NCI-H2107 treated with DMSO at 0.1 percent for 48 hours (cell line): ENCODE results near the gene AIF1.

ENCODE experiments used
- DNase-seq: peaks from one replicate; lab custom pipeline; 2025; ENCODE audit not compliant: unreplicated experiment; lab: John Stamatoyannopoulos, UW

AIF1 gene

DNA sequence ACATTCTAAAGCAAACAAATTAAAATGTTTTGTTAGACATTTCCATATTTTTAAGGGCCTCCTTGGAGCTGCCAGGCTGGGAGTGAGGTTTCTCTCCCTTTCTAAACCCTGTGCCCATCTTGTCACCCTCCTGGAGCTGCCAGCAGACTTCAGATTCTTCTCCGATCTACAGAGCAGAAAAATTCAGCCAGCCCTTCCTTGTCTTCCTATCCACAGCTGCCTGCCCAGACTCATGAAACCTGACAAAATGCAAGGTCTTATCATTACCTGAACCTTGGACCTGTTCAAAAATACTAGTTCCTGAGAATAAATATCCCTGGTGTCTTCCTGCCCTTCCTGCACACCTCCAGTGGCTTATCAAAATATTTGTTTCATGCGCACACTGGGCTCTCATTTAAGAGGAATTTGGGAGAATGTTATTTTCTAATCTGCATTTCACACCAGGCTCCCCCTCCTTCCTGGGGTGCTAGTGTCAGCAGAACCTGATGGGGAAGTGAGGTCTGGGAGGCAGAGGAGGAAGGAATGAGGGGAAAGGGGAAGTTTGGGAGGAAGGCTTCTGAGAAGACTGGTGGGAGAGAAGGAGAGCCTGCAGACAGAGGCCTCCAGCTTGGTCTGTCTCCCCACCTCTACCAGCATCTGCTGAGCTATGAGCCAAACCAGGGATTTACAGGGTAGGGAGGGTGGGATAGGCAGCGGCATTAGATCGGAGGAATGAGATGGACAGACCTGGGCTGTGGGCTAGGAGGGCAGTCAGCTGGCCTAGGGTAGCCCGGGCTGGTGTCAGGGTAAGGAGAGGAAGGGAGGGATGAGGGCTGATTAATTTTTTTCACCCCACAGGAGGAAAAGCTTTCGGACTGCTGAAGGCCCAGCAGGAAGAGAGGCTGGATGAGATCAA is at the start of gene AIF1:
TSS of gene AIF1 (plus strand) at position 551 of the 895 bp plus-strand sequence. CDS start at position 647, 96 bp downstream.
- no peak for DNase-seq

DNA sequence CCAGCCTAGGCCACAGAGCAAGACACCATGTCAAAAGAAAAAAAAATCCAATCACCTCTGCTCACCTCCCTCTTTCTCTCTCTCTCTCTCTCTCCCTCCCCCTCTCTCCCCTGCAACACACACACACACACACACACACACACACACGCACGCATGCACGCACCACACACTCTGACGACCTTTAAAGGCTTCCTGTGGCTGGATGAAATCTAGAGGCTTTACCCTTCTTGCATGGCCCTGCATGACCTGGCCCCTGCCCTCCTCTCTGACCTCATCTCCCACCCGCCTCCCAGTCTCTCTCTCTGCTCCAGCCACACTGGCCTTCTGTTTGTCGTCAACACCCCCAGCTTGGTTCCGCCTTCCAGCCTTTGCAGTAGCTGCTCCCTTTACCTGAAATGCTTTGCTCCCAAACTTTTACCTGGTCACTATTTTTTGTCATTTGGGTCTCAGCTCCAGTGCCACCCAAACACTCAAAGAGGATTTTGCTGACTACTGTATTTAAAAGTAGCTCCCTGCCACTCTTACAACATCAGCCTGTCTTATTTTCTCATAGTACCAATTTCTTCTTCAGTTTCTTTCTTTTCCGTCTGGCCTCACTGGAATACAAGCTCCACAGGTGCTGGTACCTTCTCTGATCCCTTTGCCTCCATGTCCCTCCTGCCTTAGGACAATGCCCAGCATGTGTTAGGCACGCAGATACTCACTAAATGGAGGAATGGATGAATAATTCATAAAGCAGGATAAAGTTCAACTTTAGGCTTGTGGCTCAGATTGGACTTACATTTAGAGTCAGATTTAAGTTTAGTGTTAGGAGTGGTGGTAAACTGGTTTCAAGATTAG is 47.3 kb upstream of the AIF1 start:
- DNase-seq: no peak

DNA sequence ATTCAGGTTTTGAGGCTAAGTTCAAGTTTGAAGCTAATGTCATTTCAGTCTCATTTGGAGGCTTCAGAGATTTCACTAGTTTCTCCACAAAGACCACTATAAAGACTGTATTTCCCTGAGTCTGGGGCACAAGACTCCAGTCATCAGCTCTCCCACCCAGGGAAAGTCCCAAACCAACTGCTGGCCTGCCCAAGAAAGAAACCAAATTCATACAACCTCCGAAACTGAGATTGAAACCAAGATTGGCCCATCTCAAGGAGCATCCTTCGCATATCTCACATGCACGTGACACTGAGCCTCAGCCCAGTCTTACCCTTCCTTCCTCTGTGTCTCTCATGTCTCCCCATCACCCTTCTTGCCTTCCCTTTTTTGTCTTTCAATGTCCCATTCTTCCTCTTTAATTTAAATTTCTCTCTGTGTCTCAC is 46.5 kb upstream of the AIF1 start:
- no peak for DNase-seq

DNA sequence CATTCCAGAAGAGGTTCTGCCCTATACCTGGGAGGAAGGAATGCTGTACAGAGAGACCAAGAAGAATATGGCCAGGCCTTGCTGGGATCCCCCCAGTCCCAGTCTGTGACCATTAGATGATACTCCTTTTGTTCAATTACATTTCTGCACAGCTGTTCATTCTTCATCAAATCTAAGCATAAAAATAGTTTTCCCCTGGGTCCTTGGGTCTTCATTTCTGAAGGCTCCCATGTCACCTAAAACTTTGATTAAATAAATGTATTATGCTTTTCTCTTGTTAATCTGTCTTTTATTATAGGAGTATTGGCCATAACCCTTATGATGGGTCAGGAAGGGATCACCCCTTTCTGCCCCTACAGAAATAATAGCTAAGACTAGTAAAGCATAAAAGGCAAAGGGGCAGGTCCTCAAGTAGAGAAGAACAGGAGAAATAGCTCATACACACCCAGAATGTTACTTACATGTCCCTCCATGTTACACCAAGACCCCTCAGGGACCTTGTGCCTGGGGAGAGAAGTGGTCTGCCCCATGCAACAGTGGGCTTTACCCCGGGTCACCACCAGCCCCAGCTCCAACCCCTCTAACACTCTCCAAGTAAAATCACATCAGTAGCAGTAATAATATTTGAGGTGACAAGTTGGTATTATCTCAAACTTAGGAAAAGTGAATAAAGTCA is 45.0 kb upstream of the AIF1 start:
- DNase-seq: no peak

DNA sequence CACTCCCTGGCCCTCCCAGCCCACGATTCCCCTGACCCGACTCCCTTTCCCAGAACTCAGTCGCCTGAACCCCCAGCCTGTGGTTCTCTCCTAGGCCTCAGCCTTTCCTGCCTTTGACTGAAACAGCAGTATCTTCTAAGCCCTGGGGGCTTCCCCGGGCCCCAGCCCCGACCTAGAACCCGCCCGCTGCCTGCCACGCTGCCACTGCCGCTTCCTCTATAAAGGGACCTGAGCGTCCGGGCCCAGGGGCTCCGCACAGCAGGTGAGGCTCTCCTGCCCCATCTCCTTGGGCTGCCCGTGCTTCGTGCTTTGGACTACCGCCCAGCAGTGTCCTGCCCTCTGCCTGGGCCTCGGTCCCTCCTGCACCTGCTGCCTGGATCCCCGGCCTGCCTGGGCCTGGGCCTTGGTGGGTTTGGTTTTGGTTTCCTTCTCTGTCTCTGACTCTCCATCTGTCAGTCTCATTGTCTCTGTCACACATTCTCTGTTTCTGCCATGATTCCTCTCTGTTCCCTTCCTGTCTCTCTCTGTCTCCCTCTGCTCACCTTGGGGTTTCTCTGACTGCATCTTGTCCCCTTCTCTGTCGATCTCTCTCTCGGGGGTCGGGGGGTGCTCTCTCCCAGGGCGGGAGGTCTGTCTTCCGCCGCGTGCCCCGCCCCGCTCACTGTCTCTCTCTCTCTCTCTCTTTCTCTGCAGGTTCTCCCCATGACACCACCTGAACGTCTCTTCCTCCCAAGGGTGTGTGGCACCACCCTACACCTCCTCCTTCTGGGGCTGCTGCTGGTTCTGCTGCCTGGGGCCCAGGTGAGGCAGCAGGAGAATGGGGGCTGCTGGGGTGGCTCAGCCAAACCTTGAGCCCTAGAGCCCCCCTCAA is 42.8 kb upstream of the AIF1 start, which contains the start of gene LTA:
TSS of gene LTA (plus strand) at position 249 of the 871 bp plus-strand sequence. CDS start at position 703, 454 bp downstream.
- DNase-seq: no peak

DNA sequence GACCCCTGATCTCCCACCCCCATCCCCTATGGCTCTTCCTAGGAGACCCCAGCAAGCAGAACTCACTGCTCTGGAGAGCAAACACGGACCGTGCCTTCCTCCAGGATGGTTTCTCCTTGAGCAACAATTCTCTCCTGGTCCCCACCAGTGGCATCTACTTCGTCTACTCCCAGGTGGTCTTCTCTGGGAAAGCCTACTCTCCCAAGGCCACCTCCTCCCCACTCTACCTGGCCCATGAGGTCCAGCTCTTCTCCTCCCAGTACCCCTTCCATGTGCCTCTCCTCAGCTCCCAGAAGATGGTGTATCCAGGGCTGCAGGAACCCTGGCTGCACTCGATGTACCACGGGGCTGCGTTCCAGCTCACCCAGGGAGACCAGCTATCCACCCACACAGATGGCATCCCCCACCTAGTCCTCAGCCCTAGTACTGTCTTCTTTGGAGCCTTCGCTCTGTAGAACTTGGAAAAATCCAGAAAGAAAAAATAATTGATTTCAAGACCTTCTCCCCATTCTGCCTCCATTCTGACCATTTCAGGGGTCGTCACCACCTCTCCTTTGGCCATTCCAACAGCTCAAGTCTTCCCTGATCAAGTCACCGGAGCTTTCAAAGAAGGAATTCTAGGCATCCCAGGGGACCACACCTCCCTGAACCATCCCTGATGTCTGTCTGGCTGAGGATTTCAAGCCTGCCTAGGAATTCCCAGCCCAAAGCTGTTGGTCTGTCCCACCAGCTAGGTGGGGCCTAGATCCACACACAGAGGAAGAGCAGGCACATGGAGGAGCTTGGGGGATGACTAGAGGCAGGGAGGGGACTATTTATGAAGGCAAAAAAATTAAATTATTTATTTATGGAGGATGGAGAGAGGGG is 41.6 kb upstream of the AIF1 start:
- no peak for DNase-seq

DNA sequence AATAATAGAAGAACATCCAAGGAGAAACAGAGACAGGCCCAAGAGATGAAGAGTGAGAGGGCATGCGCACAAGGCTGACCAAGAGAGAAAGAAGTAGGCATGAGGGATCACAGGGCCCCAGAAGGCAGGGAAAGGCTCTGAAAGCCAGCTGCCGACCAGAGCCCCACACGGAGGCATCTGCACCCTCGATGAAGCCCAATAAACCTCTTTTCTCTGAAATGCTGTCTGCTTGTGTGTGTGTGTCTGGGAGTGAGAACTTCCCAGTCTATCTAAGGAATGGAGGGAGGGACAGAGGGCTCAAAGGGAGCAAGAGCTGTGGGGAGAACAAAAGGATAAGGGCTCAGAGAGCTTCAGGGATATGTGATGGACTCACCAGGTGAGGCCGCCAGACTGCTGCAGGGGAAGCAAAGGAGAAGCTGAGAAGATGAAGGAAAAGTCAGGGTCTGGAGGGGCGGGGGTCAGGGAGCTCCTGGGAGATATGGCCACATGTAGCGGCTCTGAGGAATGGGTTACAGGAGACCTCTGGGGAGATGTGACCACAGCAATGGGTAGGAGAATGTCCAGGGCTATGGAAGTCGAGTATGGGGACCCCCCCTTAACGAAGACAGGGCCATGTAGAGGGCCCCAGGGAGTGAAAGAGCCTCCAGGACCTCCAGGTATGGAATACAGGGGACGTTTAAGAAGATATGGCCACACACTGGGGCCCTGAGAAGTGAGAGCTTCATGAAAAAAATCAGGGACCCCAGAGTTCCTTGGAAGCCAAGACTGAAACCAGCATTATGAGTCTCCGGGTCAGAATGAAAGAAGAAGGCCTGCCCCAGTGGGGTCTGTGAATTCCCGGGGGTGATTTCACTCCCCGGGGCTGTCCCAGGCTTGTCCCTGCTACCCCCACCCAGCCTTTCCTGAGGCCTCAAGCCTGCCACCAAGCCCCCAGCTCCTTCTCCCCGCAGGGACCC is 40.6 kb upstream of the AIF1 start:
- no peak for DNase-seq

DNA sequence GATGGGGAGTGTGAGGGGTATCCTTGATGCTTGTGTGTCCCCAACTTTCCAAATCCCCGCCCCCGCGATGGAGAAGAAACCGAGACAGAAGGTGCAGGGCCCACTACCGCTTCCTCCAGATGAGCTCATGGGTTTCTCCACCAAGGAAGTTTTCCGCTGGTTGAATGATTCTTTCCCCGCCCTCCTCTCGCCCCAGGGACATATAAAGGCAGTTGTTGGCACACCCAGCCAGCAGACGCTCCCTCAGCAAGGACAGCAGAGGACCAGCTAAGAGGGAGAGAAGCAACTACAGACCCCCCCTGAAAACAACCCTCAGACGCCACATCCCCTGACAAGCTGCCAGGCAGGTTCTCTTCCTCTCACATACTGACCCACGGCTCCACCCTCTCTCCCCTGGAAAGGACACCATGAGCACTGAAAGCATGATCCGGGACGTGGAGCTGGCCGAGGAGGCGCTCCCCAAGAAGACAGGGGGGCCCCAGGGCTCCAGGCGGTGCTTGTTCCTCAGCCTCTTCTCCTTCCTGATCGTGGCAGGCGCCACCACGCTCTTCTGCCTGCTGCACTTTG is 39.6 kb upstream of the AIF1 start, which contains the start of gene TNF:
TSS of gene TNF (plus strand) at position 231 of the 567 bp plus-strand sequence. CDS start at position 408, 177 bp downstream.
- no peak for DNase-seq

DNA sequence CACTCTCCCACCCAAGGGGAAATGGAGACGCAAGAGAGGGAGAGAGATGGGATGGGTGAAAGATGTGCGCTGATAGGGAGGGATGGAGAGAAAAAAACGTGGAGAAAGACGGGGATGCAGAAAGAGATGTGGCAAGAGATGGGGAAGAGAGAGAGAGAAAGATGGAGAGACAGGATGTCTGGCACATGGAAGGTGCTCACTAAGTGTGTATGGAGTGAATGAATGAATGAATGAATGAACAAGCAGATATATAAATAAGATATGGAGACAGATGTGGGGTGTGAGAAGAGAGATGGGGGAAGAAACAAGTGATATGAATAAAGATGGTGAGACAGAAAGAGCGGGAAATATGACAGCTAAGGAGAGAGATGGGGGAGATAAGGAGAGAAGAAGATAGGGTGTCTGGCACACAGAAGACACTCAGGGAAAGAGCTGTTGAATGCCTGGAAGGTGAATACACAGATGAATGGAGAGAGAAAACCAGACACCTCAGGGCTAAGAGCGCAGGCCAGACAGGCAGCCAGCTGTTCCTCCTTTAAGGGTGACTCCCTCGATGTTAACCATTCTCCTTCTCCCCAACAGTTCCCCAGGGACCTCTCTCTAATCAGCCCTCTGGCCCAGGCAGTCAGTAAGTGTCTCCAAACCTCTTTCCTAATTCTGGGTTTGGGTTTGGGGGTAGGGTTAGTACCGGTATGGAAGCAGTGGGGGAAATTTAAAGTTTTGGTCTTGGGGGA is 38.9 kb upstream of the AIF1 start:
- no peak for DNase-seq

DNA sequence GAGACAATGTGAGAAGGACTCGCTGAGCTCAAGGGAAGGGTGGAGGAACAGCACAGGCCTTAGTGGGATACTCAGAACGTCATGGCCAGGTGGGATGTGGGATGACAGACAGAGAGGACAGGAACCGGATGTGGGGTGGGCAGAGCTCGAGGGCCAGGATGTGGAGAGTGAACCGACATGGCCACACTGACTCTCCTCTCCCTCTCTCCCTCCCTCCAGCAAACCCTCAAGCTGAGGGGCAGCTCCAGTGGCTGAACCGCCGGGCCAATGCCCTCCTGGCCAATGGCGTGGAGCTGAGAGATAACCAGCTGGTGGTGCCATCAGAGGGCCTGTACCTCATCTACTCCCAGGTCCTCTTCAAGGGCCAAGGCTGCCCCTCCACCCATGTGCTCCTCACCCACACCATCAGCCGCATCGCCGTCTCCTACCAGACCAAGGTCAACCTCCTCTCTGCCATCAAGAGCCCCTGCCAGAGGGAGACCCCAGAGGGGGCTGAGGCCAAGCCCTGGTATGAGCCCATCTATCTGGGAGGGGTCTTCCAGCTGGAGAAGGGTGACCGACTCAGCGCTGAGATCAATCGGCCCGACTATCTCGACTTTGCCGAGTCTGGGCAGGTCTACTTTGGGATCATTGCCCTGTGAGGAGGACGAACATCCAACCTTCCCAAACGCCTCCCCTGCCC is 38.0 kb upstream of the AIF1 start:
- DNase-seq: no peak

DNA sequence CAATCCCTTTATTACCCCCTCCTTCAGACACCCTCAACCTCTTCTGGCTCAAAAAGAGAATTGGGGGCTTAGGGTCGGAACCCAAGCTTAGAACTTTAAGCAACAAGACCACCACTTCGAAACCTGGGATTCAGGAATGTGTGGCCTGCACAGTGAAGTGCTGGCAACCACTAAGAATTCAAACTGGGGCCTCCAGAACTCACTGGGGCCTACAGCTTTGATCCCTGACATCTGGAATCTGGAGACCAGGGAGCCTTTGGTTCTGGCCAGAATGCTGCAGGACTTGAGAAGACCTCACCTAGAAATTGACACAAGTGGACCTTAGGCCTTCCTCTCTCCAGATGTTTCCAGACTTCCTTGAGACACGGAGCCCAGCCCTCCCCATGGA is 37.5 kb upstream of the AIF1 start:
- no peak for DNase-seq

DNA sequence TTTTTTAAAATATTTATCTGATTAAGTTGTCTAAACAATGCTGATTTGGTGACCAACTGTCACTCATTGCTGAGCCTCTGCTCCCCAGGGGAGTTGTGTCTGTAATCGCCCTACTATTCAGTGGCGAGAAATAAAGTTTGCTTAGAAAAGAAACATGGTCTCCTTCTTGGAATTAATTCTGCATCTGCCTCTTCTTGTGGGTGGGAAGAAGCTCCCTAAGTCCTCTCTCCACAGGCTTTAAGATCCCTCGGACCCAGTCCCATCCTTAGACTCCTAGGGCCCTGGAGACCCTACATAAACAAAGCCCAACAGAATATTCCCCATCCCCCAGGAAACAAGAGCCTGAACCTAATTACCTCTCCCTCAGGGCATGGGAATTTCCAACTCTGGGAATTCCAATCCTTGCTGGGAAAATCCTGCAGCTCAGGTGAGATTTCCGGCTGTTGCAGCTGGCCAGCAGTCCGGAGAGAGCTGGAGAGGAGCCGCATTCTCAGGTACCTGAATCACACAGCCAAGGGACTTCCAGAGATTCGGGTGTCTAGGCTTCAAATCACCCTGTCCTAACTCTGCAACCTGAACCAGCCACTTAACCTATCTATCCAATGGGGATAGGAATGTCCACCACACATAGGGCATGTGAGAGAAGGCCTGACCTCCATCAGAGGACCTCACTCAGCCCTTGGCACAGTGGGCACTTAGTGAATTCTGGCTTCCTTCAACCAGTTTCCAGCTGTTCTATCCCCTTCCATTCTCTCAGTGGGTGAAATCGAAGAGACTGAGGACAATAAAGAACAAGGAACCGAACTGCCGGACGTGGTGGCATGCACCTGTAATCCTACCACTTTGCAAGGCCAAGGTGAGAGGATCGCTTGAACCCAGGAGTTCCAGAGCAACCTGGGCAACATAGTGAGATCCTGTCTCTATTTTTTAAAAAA is 36.6 kb upstream of the AIF1 start:
- no peak for DNase-seq

DNA sequence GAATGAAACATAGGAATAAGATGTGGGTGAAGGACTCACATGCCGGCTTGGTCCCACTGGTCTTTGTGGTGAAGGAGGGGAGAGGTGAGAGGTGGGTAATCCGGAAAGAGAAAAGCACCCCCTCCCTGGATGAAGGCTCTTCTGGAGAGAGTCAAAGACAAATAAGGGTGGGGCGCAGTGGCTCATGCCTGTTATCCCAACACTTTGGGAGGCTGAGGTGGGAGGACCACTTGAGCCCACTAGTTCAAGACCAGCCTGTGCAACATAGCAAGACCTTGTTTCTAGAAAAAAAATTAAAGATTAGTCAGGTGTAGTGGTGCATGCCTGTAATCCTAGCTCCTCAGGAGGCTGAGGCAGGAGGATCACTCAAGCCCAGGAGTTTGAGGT is 35.9 kb upstream of the AIF1 start:
- no peak for DNase-seq

DNA sequence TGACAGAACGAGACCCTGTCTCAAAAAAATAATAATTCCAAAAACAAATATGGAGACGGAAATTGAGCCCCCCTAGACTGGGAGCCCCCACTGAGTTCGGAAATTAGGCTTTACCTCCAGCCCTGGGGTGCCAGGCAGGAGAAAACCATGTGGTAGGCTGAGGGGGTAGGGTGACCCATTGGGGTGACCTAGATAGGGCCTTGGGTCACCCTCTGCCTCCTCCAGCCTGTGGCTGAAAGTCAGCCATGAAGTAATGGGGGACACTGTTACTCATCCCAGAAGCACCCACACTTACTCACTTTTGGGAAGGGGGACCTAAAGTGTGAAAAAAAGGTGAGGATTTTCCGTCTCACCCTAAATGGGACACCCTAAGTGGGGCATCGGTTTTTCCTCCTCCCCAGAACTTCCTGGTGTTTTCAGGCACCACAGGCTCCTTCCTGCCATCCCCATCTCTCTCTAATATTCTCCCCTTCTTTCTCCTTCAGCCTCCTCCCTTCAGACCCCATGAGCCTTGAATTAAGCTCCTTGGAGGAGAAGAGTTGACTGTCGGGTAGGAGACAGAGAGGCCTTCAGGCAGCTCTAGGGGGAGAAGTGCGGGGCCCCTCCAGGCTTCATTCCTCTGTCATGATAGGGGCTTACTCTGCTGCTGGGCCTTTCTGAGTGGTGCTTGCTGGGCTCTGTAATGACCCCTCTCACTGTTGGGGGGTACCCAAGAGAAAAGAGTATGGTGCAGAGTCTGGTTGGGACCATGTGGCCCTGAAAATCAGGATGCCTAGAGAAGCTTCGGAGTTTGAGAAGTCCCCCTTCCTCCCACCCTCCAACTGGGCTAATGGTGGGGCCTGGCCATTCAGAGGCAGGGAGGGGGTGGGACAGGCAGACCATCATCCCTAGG is 35.2 kb upstream of the AIF1 start:
- no peak for DNase-seq

DNA sequence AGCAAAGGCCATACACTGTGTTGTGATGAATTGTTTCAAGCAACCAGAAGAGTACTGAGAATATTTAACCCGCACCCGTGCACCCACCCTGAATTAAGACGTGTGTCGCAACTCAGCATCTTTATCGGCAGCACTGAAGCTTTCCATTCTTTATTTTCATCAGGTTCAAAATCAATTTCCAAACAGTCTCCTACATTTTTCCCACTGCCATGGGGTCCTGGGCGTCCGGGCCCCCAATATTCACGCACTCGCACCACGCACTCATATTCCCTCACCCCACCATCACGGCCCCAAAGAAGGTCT is 34.6 kb upstream of the AIF1 start:
- no peak for DNase-seq
